ENCODE measurements around the gene GIMAP1. TPM values are rescaled to one million over a fixed set of nuclear protein-coding genes. Genes with fewer than 3 reads are reported as not detected.

GIMAP1 gene
- total and polyA plus RNA-seq, 2 experiments from 2014 or later: 0.13 TPM; not detected in 1

- Histone ChIP-seq H3K9me2 (replicated peaks; ENCODE audit: insufficient read depth) (no peaks in the 10 kb centered on the region), H3K4me2 (no peak overlapping the region), H3K4me1 (ENCODE audit: insufficient read depth) (no peaks in the 10 kb centered on the region), H2AFZ (no peak overlapping the region), H3K36me3 (replicated peaks; ENCODE audit: insufficient read depth, low read depth) (no peaks in the 10 kb centered on the region), H3K79me2 (no peaks in the 10 kb centered on the region), H3K27ac (no peak overlapping the region), H3K9me3 (ENCODE audit: low read depth) (no peaks in the 10 kb centered on the region), H3K4me3 (no peak overlapping the region), H4K20me1 (ENCODE audit: insufficient read depth, poor library complexity, severe bottlenecking) (no peaks in the 10 kb centered on the region), H3K27me3 (no peaks in the 10 kb centered on the region)
- no peak for DNase-seq (ENCODE audit: low spot score)
- TF ChIP-seq EZH2phosphoT487 (IDR thresholded peaks at IDR 0.05; ENCODE audit: low read depth, severe bottlenecking, unreplicated experiment) (no peak), CTCF (IDR thresholded peaks at IDR 0.05; ENCODE audit: poor library complexity) (no peak), EZH2 (IDR thresholded peaks at IDR 0.05; ENCODE audit: borderline replicate concordance) (no peak)
These were observed 11.6 kb downstream of the GIMAP1 start for GRCh38 chr7:150728011-150728410.

- no peak overlapping the region for H2AFZ ChIP-seq
- DNase-seq (ENCODE audit: low spot score): no peak
- H3K27ac ChIP-seq: no peak overlapping the region
- no peaks in the 10 kb centered on the region for H3K4me1 ChIP-seq (ENCODE audit: insufficient read depth)
- no peak overlapping the region for H3K4me2 ChIP-seq
- H3K27me3 ChIP-seq: no peaks in the 10 kb centered on the region
- no peaks in the 10 kb centered on the region for H3K79me2 ChIP-seq
- TF ChIP-seq CTCF (IDR thresholded peaks at IDR 0.05; ENCODE audit: poor library complexity) (no peak), EZH2 (IDR thresholded peaks at IDR 0.05; ENCODE audit: borderline replicate concordance) (no peak), EZH2phosphoT487 (IDR thresholded peaks at IDR 0.05; ENCODE audit: low read depth, severe bottlenecking, unreplicated experiment) (no peak)
- no peak overlapping the region for H3K4me3 ChIP-seq
- no peaks in the 10 kb centered on the region for H3K9me3 ChIP-seq (ENCODE audit: low read depth)
- no peaks in the 10 kb centered on the region for H3K9me2 ChIP-seq (replicated peaks; ENCODE audit: insufficient read depth)
- H4K20me1 ChIP-seq (ENCODE audit: insufficient read depth, poor library complexity, severe bottlenecking): no peaks in the 10 kb centered on the region
- no peaks in the 10 kb centered on the region for H3K36me3 ChIP-seq (replicated peaks; ENCODE audit: insufficient read depth, low read depth)
These were observed 12.2 kb downstream of the GIMAP1 start for GRCh38 chr7:150728609-150729008.

- H3K36me3 ChIP-seq (replicated peaks; ENCODE audit: insufficient read depth, low read depth): no peaks in the 10 kb centered on the region
- H4K20me1 ChIP-seq (ENCODE audit: insufficient read depth, poor library complexity, severe bottlenecking): no peaks in the 10 kb centered on the region
- peaks cover 18% of the 10 kb centered on the region for H3K27me3 ChIP-seq
- H3K27ac ChIP-seq: no peak overlapping the region
- no peaks in the 10 kb centered on the region for H3K9me2 ChIP-seq (replicated peaks; ENCODE audit: insufficient read depth)
- no peaks in the 10 kb centered on the region for H3K4me1 ChIP-seq (ENCODE audit: insufficient read depth)
- 35% methylated on average over 1 of the region's 1 CpG for WGBS (ENCODE audit: low lambda C conversion rate, missing lambda C conversion rate)
- H3K4me3 ChIP-seq: no peak overlapping the region
- no peaks in the 10 kb centered on the region for H3K9me3 ChIP-seq (ENCODE audit: low read depth)
- TF ChIP-seq EZH2 (IDR thresholded peaks at IDR 0.05; ENCODE audit: borderline replicate concordance) (no peak), EZH2phosphoT487 (IDR thresholded peaks at IDR 0.05; ENCODE audit: low read depth, severe bottlenecking, unreplicated experiment) (no peak), CTCF (IDR thresholded peaks at IDR 0.05; ENCODE audit: poor library complexity) (no peak)
- DNase-seq (ENCODE audit: low spot score): no peak
- no peak overlapping the region for H3K4me2 ChIP-seq
- H2AFZ ChIP-seq: no peak overlapping the region
- no peaks in the 10 kb centered on the region for H3K79me2 ChIP-seq
These were observed 15.5 kb downstream of the GIMAP1 start for GRCh38 chr7:150731916-150732315.
